ENCODE results near the gene PMEPA1.

PMEPA1 gene

GRCh38 chr20:57753332-57754164 is 43.7 kb upstream of the PMEPA1 start:
- TF ChIP-seq CTCF (IDR thresholded peaks at IDR 0.05; ENCODE audit: control insufficient read depth, extremely low read depth, insufficient read depth), result no peak
- H3K4me3 ChIP-seq (ENCODE audit: low read depth, low read length), result no peak overlapping the region
- DNase-seq (ENCODE audit: low read depth), result no peak

- TF ChIP-seq CTCF (IDR thresholded peaks at IDR 0.05; ENCODE audit: control insufficient read depth, extremely low read depth, insufficient read depth), result no peak
- no peak for DNase-seq (ENCODE audit: low read depth)
Measured at GRCh38 chr20:57751411-57751810, 41.6 kb upstream of the PMEPA1 start.

GRCh38 chr20:57749869-57750268 is 40.1 kb upstream of the PMEPA1 start:
- H3K4me3 ChIP-seq (ENCODE audit: low read depth, low read length), result no peak overlapping the region
- no peak for TF ChIP-seq CTCF (IDR thresholded peaks at IDR 0.05; ENCODE audit: control insufficient read depth, extremely low read depth, insufficient read depth)
- no peak for DNase-seq (ENCODE audit: low read depth)

More at GRCh38 chr20:57751411-57751810, 41.6 kb upstream of the PMEPA1 start:
- no peak overlapping the region for H3K4me3 ChIP-seq (ENCODE audit: low read depth, low read length)

GRCh38 chr20:57749131-57749690 is 39.4 kb upstream of the PMEPA1 start:
- no peak overlapping the region for H3K4me3 ChIP-seq (ENCODE audit: low read depth, low read length)
- no peak for TF ChIP-seq CTCF (IDR thresholded peaks at IDR 0.05; ENCODE audit: control insufficient read depth, extremely low read depth, insufficient read depth)
- DNase-seq (ENCODE audit: low read depth), result no peak

GRCh38 chr20:57748601-57749130 is 38.9 kb upstream of the PMEPA1 start:
- TF ChIP-seq CTCF (IDR thresholded peaks at IDR 0.05; ENCODE audit: control insufficient read depth, extremely low read depth, insufficient read depth), result no peak
- H3K4me3 ChIP-seq (ENCODE audit: low read depth, low read length), result no peak overlapping the region
- no peak for DNase-seq (ENCODE audit: low read depth)

GRCh38 chr20:57747861-57748481 is 38.2 kb upstream of the PMEPA1 start:
- TF ChIP-seq CTCF (IDR thresholded peaks at IDR 0.05; ENCODE audit: control insufficient read depth, extremely low read depth, insufficient read depth), result no peak
- no peak overlapping the region for H3K4me3 ChIP-seq (ENCODE audit: low read depth, low read length)
- no peak for DNase-seq (ENCODE audit: low read depth)

Data from LNCaP clone FGC (cell line).